KBM-7 (cell line): ENCODE measurements around the gene TRAF3.

Source experiments
- DNase-seq: peaks from one replicate; pipeline ENCODE4 v3.0.0-alpha.2; 2015
- in situ Hi-C: fragments of 300-500 bp; cut with MboI; formaldehyde crosslinking; loops from 2 replicates; pipeline ENCODE4 v1.14.3; 2020; ENCODE audit warnings: low sequenced_read_pairs, low pct_unique_long_range_greater_than_20kb, mixed read lengths

TRAF3 gene

GRCh38 chr14:102796661-102797190, 19.5 kb downstream of the TRAF3 start:
- in situ Hi-C loops, result no loop called here
- DNase-seq, result no peak

- in situ Hi-C loops, result no loop called here
- no peak for DNase-seq
Observed at GRCh38 chr14:102798926-102799325, 21.7 kb downstream of the TRAF3 start.

DNA sequence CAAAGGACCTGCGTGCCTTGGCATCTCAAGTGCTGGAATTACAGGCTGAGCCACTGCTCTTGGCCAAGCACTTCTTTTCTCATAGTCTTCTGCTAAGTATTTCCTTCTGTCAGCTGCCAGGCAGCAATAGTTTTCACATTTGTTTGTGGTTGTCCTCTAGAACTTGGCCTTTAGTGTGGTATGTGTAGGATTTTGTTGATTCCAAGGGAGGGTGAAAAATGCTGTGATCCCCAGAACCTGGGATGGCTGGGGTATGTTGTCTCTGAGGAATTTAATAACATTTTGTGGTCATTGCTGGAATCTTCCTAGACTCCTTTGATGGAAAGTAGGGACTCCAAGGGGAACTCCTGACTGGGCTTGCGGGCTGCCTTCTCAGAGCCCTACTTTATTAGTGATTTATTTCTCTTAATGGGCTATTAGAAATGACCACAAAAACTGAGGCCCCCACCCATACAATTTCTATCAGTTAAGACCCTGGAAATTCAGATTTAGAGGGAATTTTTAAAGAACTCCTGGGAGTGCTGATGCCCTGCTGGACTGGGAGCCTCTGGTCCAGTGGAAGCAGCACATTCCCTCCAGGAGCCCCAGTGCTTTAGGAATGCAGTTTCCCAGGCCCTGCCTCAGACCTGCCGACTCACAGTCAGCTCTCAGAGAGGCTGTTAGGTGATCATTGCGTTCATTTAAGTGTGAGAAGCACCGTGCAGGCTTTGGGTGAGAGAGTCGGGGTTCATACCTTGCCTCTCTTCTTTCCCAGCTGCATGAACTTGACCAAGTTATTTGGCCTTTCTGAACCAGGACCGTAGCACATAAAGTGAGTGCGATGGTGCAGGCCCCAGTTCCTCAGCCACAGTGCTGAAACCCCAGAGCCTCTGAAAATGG, 22.7 kb downstream of the TRAF3 start:
- in situ Hi-C loops, result no loop called here
- no peak for DNase-seq

DNA sequence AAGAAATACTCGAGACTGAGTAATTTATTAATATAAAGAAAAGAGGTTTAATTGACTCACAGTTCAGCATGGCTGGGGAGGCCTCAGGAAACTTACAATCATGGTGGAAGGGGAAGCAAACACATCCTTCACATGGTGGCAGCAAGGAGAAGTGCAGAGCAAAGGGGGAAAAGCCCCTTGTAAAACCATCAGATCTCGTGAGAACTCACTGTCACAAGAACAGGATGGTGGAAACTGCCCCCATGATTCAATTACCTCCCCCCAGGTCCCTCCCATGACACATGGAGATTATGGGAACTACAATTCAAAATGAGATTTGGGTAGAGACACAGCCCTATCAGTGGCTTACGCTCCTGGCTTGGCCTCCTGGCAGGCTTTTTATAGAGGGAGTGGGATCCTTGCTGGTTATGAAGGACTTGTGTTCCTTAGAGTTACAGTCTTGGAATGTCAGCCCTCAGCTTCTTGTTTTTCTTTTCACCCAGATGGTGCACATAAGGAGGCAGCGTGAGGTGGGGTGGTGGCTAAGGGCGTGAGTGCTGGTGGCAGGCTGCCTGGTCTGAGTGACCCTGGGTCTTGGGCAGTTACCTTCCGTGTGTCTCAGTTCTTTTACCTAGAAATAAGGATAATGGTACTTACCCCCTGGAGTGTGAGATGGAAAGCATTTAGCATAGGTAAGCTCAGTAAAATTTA, 25.7 kb downstream of the TRAF3 start:
- peak; percentile 49 for DNase-seq
- in situ Hi-C loops, result no loop called here

DNA sequence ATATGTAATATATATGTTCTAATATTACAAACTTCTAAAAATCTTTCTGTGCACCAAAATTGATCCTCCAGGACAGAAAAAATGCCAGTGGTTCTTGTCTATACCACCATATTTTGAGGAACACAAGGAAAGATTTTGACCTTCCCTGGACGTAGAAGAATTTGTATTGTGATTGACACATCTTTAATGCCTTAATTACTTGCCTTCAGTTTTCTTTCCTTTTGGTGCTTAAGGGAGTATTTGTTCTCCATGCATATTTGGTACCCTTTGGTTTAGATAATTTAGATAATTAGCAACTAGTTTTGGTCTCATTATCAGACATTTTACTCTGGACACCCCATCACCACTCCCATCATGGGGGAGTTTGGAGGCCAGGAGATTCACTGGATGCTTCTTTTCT, 27.6 kb downstream of the TRAF3 start:
- in situ Hi-C loops, result no loop called here
- DNase-seq, result no peak

DNA sequence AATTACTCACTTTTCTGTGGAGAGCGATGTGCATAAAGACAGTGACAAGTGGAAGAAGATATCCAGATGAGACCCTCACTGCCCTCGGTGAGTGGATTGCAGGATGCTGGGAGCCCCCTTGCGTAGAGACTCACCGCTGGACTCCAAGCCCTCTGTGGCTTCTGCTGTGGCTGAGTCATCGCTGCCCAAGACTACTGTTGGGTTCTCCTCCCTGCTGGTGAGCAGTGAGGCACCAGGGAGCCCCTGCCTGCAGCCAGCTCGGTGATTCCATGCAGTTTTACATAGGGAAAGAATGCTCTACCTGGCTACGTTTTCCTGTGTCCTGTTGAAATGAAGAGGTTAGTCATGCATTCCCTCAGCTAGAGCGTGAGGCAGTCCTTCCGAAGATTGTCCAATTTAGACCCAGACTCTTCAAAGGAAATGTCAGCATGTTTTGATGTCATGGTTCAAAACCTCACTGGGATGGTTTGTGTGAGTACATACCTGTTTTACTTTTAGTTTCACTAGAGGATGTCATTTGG, 28.2 kb downstream of the TRAF3 start:
- in situ Hi-C loops, result no loop called here
- peak; percentile 32 for DNase-seq

DNA sequence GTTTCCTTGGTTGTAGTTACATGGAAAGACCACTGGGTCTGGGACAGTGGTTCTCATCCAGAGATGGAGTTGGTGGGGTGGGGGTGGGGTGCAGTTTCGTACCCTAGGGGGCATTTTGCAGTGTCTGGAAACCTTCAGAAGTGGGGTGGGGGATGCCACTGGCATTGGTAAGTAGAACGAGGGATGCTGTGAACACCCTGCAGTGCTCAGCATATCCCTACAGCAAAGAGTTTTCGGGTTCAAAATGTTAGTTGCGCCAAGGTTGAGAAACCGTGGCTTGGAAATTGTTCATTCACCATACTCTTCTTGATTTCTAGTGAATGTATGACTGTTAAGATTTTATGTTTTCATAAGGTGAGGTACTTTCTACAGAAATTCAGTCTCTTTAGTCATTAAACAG, 28.7 kb downstream of the TRAF3 start:
- DNase-seq, result no peak
- in situ Hi-C loops, result no loop called here

- DNase-seq, result no peak
- in situ Hi-C loops, result no loop called here
Observed at GRCh38 chr14:102806447-102806846, 29.2 kb downstream of the TRAF3 start.

GRCh38 chr14:102807013-102807406, 29.8 kb downstream of the TRAF3 start:
- in situ Hi-C loops, result no loop called here

GRCh38 chr14:102809870-102810269, 32.6 kb downstream of the TRAF3 start:
- DNase-seq, result no peak
- in situ Hi-C loops, result no loop called here

More at GRCh38 chr14:102807013-102807406, 29.8 kb downstream of the TRAF3 start:
- no peak for DNase-seq

DNA sequence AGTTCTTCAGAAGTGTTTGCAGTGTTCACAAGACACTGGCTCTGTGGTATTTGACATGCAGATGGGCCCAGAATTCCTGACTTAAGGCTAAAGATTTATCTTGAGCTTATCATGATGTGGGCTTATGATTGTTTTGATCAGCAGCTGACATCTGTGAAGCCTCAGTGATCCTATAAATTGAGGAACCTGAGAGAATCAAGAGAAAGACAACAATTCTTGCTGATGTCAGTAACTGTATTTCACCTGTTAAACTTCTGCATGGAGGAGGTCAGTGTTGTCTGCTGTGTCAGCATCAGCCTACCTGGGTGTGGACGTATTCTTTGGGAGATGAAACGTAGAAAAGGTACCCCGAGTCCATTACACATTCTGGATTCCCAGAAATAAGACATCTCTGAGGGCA, 33.3 kb downstream of the TRAF3 start:
- no peak for DNase-seq
- in situ Hi-C loops, result no loop called here

- no peak for DNase-seq
- in situ Hi-C loops, result no loop called here
Observed at GRCh38 chr14:102811254-102811963, 34.2 kb downstream of the TRAF3 start.

DNA sequence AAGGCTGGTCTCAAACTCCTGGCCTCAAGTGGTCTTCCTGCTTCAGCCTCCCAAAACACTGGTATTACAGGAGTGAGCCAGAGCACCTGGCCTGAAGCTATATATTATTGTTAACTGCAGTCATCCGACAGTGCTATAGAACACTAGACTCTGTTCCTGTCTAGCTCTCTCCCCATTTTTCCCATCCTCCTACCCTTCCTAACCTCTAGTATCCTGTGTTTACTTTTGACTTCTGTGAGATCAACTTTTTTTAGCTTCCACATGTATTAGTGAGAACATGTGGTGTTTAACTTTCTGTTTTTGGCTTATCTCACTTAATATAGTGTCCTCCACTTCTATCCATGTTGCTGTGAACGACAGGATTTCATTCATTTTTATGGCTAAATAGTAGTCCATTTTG, 34.7 kb downstream of the TRAF3 start:
- no peak for DNase-seq
- in situ Hi-C loops, result no loop called here

DNA sequence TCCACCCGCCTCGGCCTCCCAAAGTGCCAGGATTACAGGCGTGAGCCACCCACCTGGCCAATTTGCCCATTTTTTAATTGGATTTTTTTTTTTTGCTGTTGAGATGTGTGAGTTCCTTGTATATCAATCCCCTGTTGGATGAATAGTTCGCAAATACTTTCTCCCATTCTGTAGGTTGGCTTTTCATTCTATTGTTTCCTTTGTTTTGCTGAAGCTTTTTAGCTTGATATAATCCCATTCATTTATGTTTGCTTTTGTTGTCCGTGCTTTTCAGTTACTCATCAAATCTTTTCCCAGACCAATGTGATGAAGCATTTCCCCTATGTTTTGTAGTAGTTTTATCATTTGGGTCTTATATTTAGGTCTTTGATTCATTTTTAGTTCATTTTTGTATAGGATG, 36.4 kb downstream of the TRAF3 start:
- no peak for DNase-seq
- in situ Hi-C loops, result no loop called here

- DNase-seq, result no peak
Observed at GRCh38 chr14:102817318-102817717, 40.1 kb downstream of the TRAF3 start.

GRCh38 chr14:102817942-102818940, 41.0 kb downstream of the TRAF3 start:
- in situ Hi-C loops, result no loop called here
- DNase-seq, result no peak

More at GRCh38 chr14:102817318-102817717, 40.1 kb downstream of the TRAF3 start:
- in situ Hi-C loops, result no loop called here

GRCh38 chr14:102819176-102819628, 42.0 kb downstream of the TRAF3 start:
- no peak for DNase-seq
- in situ Hi-C loops, result no loop called here

DNA sequence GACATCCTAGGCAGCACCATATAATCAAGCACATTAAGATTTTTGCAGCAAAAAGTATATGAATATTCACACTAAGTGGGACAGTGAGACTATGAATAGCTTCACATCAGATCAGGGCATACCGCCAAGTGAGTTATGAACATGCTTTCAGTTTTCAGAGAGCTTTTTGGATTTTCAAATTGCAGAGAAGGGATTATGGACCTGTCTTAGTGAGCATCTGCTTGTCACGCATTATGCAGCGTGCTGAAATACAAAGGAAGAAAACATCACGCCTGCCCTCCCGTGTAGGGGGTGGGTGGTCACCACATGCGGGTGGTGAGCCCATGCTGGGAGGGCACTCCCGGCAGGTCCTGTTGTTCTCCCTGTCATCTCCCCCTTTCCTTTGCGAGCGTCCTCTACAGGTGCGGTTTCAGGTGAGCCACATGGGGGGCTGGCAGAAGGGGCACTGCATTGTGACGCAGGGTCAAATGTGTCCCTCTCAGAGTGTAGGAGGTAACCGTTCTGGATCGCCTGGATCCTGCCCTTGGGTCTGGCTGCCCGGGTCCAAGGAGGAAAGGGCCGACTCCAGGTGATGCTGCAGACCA, 42.6 kb downstream of the TRAF3 start:
- no peak for DNase-seq
- in situ Hi-C loops, result no loop called here
